Lower leg skin (tissue), 4 donors: ENCODE data around the gene TUT4. TPM values are rescaled to one million over a fixed set of nuclear protein-coding genes. Genes with fewer than 3 reads are reported as not detected.

ENCODE experiments used
- DNase-seq, 2 donors: peaks; one replicate each; pipeline ENCODE4 v3.0.0-alpha.2; 2019; ENCODE audit warnings: low spot score in 2 of 2
- H3K4me3 ChIP-seq: fragments of 200-600 bp; sonication (generic); 2 replicates; pipeline ENCODE4 v1.5.1; 2017; ENCODE audit warnings: mild to moderate bottlenecking, low read depth; ENCODE audit not compliant: poor library complexity, severe bottlenecking
- POLR2A ChIP-seq, 2 donors: fragments of 450-650 bp; IDR thresholded peaks; one replicate each; pipeline ENCODE4 v1.6.1; 2016 to 2017; ENCODE audit warnings: antibody characterized with exemption in 2 of 2, mild to moderate bottlenecking in 1 of 2, moderate library complexity in 1 of 2
- WGBS, 2 donors: methylation state at CpG; one replicate each; pipeline ENCODE4 v1.1.5; 2018; 5-methylcytosine and 5-hydroxymethylcytosine counted together
- intact Hi-C: fragments of 100-400 bp; cut with DNase I; formaldehyde crosslinking; loops from one replicate; pipeline ENCODE4 v1.15.0; 2023; ENCODE audit warnings: low total_unique reads
- total RNA-seq, 4 donors: library from RNA; depleted of rRNA; stranded (reverse); fragments of >200 nt; gene quantifications; one replicate each; pipeline ENCODE4 v1.1.0, GENCODE V29; 2016
- TF ChIP-seq, protein P1 (sequence below), 3 donors: fragments of 450-650 bp; IDR thresholded peaks; one replicate each; pipeline ENCODE4 v1.5.1; 2016; ENCODE audit warnings: antibody characterized with exemption in 3 of 3, mild to moderate bottlenecking in 3 of 3, moderate library complexity in 2 of 3

TUT4 gene
- total RNA-seq = 10 to 100 TPM; 36.8 to 94.0 (median 52.0) TPM

GRCh38 chr1:52552505-52553361 is at the start of gene TUT4:
TUT4 (minus strand) TSS chr1:52553092; CDS start chr1:52526280, 26,812 bp downstream.
- DNase-seq = peak; percentile 48 to 92
- TF ChIP-seq, protein P1, sequence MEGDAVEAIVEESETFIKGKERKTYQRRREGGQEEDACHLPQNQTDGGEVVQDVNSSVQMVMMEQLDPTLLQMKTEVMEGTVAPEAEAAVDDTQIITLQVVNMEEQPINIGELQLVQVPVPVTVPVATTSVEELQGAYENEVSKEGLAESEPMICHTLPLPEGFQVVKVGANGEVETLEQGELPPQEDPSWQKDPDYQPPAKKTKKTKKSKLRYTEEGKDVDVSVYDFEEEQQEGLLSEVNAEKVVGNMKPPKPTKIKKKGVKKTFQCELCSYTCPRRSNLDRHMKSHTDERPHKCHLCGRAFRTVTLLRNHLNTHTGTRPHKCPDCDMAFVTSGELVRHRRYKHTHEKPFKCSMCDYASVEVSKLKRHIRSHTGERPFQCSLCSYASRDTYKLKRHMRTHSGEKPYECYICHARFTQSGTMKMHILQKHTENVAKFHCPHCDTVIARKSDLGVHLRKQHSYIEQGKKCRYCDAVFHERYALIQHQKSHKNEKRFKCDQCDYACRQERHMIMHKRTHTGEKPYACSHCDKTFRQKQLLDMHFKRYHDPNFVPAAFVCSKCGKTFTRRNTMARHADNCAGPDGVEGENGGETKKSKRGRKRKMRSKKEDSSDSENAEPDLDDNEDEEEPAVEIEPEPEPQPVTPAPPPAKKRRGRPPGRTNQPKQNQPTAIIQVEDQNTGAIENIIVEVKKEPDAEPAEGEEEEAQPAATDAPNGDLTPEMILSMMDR (IDR thresholded peaks at IDR 0.05) = no peak
- TF ChIP-seq POLR2A (IDR thresholded peaks at IDR 0.05) = no peak
- intact Hi-C loops = no loop called here
- peak within 1 kb of the TSS; percentile 75 for H3K4me3 ChIP-seq
- WGBS, 2 donors = 0 to 1% methylated on average over 40 to 58 of the region's 68 CpGs

DNA sequence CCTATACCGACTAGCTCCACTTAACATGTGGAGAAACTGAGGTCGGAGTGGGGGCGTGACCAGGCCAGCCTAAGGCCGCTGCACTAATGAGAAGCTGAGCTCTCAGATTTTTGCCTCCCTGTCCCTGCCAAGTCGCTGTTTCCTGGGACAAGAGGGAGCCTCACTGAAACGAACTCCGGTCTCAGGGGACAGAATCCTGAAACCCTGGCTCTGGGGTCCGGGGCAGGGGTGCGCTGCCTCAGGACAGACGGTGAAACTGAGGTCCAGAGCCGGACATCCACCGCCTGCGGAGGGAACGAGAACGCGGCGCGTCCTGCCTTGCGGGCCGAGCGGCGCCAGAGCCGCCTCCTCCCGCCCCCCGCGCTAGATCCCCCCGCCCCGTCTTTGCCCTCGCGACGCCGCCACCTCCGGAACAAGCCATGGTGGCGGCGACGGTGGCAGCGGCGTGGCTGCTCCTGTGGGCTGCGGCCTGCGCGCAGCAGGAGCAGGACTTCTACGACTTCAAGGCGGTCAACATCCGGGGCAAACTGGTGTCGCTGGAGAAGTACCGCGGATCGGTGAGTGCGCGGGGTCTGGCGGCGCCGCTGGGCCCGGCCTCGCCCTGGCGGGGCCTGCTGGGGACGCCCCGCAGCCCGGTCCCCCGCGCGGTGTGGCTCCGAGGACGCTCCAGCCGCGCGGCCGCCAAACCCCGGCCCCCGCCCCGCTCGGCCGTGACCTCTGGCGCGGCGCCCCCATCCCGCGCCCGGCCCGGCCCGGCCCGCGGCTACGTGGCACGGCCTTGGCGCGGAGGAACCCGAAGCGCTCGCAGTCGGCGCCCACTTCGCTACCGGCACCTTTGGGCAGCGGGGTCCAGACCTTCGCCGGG is 49.3 kb upstream of the TUT4 start, which contains the start of gene GPX7:
TSS of gene GPX7 (plus strand) at position 381 of the 865 bp plus-strand sequence. CDS start at position 420, 39 bp downstream.
- intact Hi-C loops = no loop called here
- 5 to 8% methylated on average over 32 to 33 of the region's 97 CpGs for WGBS, 2 donors
- TF ChIP-seq, protein P1 (IDR thresholded peaks at IDR 0.05) = no peak
- TF ChIP-seq POLR2A (IDR thresholded peaks at IDR 0.05) = no peak
- peak in 1 of 2 donors; percentile 85 for DNase-seq
- H3K4me3 ChIP-seq = peak within 1 kb of the TSS; percentile 40

GRCh38 chr1:52601519-52601918 is 48.6 kb upstream of the TUT4 start:
- DNase-seq = no peak
- TF ChIP-seq POLR2A (IDR thresholded peaks at IDR 0.05) = no peak
- TF ChIP-seq, protein P1 (IDR thresholded peaks at IDR 0.05) = no peak
- intact Hi-C loops = no loop called here
- no peak overlapping the region for H3K4me3 ChIP-seq
- 65 to 69% methylated on average over 3 of the region's 3 CpGs for WGBS, 2 donors

GRCh38 chr1:52600533-52601179 is 47.8 kb upstream of the TUT4 start:
- TF ChIP-seq POLR2A (IDR thresholded peaks at IDR 0.05) = no peak
- TF ChIP-seq, protein P1 (IDR thresholded peaks at IDR 0.05) = no peak
- intact Hi-C loops = no loop called here
- DNase-seq = no peak
- WGBS, 2 donors = 96 to 97% methylated on average over 8 of the region's 8 CpGs
- H3K4me3 ChIP-seq = no peak overlapping the region

- no peak for DNase-seq
- TF ChIP-seq, protein P1 (IDR thresholded peaks at IDR 0.05) = no peak
- no peak for TF ChIP-seq POLR2A (IDR thresholded peaks at IDR 0.05)
- 91 to 94% methylated on average over 7 of the region's 7 CpGs for WGBS, 2 donors
- no peak overlapping the region for H3K4me3 ChIP-seq
- intact Hi-C loops = no loop called here
These were observed 46.3 kb upstream of the TUT4 start for GRCh38 chr1:52599236-52599635.
